Natural killer cell treated with Interleukin-12 subunit alpha and Interleukin-12 subunit beta and Interleukin-15 and Interleukin-18, amount 100 ng/mL, for 72 hours (primary cell): ENCODE measurements around the gene PDPK1. TPM values are rescaled to one million over a fixed set of nuclear protein-coding genes. Genes with fewer than 3 reads are reported as not detected.
A peak's percentile ranks its signal among the peaks of the same experiment; 100 is the strongest.

ENCODE experiments used
- ATAC-seq, 2 donors: fragments of 150-1000 bp; cut with Tn5 transposase in 1 of 2; sonication (Bioruptor Pico), chemical (Tn5 transposase) in 1 of 2; 2 replicates each; pipeline ENCODE4 v1.10.0; 2021
- DNase-seq: peaks from one replicate; pipeline ENCODE4 v3.0.0; 2022; ENCODE audit warnings: low spot score
- H3K27ac Mint-ChIP-seq, 2 donors: 1 replicate in 1 of 2; 2 replicates in 1 of 2; pipeline ENCODE4 v1.8.0; 2022; ENCODE audit warnings: mixed read lengths in 2 of 2, mild to moderate bottlenecking in 1 of 2, moderate library complexity in 1 of 2
- H3K27me3 Mint-ChIP-seq, 2 donors: 1 replicate in 1 of 2; 2 replicates in 1 of 2; pipeline ENCODE4 v1.8.0; 2022; ENCODE audit warnings: mixed read lengths in 2 of 2
- H3K36me3 Mint-ChIP-seq: one replicate; pipeline ENCODE4 v1.8.0; 2022; ENCODE audit warnings: mixed read lengths
- H3K4me1 Mint-ChIP-seq, 2 donors: 1 replicate in 1 of 2; 2 replicates in 1 of 2; pipeline ENCODE4 v1.8.0; 2022; ENCODE audit warnings: low read depth in 2 of 2, mixed read lengths in 2 of 2, mild to moderate bottlenecking in 1 of 2
- H3K4me3 Mint-ChIP-seq: one replicate; pipeline ENCODE4 v1.8.0; 2022; ENCODE audit warnings: mixed read lengths
- H3K9me3 Mint-ChIP-seq: 2 replicates; pipeline ENCODE4 v1.8.0; 2022; ENCODE audit warnings: mixed read lengths
- total RNA-seq, 2 donors: library from RNA; stranded (reverse); gene quantifications; one replicate each; pipeline ENCODE4 v1.2.3, GENCODE V29; 2022

PDPK1 gene
- total RNA-seq, 2 donors from 2014 or later: 71.3 to 76.8 TPM

DNA sequence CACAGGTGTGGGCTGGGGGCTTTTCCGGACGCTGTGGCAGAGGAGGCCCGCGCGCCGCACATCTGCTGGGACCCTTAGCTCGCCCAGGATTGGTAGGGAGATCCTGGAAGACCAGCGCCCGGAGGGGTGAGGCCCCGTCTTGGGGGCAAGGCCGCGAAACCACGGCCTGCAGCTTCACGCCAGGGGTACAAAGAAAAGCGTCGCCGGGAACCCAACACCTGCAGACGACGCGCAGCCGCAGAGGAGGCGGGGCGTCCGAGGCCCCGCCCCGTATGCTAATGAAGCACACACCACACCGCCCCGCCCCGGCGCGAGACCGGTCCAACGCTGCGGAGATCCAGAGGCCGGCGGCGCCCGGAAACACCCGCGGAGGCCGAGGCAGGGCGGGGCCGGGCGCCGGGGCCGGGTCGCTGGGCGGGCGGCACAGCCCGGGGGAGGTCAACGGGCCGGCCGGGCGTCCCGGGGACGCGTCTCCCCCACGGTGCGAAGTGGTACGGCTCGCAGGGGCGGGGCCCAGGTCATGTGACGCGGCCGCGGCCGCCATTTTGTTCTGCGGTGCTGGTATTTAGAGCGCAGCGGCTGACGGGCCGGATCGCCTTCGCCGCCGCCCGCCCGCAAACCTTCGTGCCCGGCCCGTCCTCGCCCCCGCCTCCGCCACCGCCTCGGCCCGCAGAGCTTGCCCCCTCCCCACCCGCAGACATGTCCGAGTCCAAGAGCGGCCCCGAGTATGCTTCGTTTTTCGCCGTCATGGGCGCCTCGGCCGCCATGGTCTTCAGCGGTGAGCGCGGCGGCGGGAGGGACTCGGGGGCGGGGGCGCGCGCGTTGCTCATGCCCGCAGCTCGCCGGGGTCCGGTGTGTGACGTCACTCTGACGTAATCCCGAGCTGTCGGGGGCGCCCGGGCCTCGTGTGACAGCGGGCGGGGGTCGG is 24.2 kb upstream of the PDPK1 start, which contains the start of gene ATP6V0C:
Gene ATP6V0C, plus strand, starts transcription at position 548 of the 928 bp plus-strand sequence. Its CDS starts 152 bp downstream, at position 700.
- H3K4me1 Mint-ChIP-seq: peaks cover 48 to 51% of the 10 kb centered on the region in 2 donors

DNA sequence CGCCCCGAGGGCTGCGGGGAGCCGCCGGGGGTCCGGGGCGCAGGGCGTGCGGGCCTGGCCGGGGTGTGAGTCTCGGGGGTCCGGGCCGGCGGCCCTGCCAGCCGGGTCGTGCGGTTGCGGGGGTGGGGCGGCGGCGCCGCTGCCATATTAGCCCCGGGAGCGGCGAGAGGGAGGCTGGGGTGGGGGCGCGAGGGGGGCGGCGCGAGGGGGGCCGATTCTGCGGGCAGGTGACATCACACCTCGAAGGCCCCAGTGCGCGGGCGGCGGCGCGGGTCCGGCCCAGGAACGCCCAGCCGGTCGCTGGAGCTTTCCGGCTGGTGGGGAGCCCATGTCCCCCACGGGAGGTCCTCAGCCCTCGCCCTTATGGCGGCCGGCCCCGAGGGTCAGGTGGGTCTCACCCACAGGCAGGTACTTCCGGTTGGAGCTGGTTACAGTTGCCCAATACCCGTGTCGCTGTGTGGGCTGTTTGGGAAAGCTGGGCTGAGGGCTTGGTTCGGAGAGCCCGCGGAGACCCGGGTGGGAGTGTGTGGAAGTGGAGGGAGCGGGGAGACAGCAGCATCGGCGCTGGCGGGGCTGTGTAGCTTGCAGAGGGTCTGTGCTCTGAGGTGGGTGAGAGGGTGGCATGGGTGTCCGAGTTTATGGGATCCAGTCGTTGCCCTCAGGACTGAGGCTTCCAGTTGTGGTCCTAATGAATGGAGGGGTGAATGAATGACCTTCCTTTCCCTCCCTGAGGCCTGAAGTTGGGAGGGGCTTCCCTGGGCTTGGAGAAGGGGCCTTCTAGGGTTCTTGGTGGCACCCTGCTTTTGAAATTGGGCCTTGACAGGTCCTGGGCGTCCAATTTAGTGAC is 23.3 kb upstream of the PDPK1 start:
- H3K27ac Mint-ChIP-seq: peak overlapping the region; percentile 69 to 85
- ATAC-seq (peak in 1 of 2 donors; percentile 13), DNase-seq (no peak)
- H3K9me3 Mint-ChIP-seq: no peaks in the 10 kb centered on the region
- H3K4me3 Mint-ChIP-seq: peak overlapping the region; percentile 85
- H3K4me1 Mint-ChIP-seq: peaks cover 54 to 56% of the 10 kb centered on the region in 2 donors
- no peaks in the 10 kb centered on the region for H3K36me3 Mint-ChIP-seq
- H3K27me3 Mint-ChIP-seq: no peaks in the 10 kb centered on the region

More for the DNA sequence above, 24.2 kb upstream of the PDPK1 start, which contains the start of gene ATP6V0C:
- peak; percentile 94 for DNase-seq
- ATAC-seq: peak; percentile 93 to 95
- peak within 1 kb of the TSS; percentile 85 for H3K4me3 Mint-ChIP-seq
- H3K27ac Mint-ChIP-seq: peak within 1 kb of the TSS; percentile 69 to 85
- no peaks in the 10 kb centered on the region for H3K36me3 Mint-ChIP-seq
- no peaks in the 10 kb centered on the region for H3K9me3 Mint-ChIP-seq
- no peaks in the 10 kb centered on the region for H3K27me3 Mint-ChIP-seq

DNA sequence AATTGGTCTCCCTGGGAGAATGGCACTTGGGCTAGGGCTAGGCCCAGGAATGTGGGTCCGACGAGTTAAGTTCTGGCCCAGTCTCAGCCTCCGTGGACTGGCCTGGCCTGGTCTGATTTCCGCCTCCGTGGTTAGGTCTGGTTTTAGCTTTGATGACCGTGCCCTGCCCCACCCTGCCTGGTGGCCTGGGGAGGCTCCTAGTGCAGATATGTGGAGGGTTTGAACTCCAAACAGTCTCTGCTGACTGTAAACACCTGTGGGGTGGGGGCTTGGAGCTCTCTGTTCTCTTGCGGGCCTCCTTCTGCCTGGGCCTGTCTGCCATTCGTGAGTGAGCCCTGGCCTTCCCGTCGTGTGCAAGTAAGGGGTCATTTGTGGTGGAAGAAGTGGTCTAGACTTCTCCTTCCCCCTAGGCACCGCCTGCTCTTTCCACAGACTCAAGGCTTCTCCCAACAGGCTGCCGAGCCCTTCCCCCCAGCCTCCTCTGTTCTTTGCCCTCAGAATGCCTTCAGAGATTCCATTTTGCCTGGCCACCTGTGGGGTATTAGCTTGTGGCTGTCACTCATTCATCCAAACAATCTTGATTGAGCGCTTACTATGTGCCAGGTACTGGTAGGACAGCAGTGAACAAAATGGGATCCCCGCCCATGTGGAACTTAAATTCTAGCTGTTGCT is 22.5 kb upstream of the PDPK1 start:
- H3K4me1 Mint-ChIP-seq: peaks cover 51 to 53% of the 10 kb centered on the region in 2 donors
- peak overlapping the region; percentile 69 to 85 for H3K27ac Mint-ChIP-seq
- peak overlapping the region; percentile 85 for H3K4me3 Mint-ChIP-seq
- no peak for DNase-seq
- H3K9me3 Mint-ChIP-seq: no peaks in the 10 kb centered on the region
- no peak for ATAC-seq
- no peaks in the 10 kb centered on the region for H3K27me3 Mint-ChIP-seq
- H3K36me3 Mint-ChIP-seq: no peaks in the 10 kb centered on the region

DNA sequence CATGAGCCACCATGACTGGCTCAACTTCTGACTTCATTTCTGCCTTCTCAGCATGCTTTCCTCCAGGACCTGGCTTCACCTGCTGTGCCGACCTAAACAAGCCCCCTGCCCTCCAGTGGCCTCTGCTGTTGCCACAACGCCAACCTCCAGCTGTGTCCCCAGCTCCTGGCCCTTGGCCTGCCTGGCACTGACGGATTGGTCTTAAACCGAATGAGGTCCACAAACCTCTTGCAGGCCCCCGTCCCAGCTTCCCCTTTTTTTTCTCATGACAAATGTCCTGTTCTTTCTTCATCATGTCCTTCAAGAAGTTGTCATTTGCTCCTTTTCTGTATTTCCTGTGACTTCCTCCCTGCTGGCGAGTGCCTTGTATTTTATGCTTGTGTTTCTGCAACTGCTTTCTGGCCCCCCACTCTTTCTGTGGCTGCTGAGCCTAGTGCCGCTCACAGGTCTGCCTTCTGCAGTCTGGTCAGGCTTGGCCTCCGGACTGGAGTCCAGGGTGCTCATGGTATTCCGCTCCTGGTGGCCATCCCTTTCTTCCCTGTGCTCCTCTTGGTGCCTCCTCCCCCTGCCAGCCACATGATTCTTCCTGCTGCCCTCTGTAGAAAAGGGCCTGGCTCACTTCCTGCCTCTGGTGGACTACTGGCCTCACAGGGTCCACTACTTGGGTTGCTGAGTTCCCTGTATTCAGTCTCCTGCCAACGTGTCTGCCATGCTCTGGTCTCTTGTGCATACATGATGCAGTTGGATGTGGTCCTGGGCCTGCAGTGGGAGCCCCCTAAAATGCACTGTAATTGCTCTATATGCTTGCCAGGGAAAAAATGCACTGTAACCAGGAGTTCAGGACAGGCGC is 21.2 kb upstream of the PDPK1 start:
- Mint-ChIP-seq H3K27me3 (no peaks in the 10 kb centered on the region), H3K36me3 (no peaks in the 10 kb centered on the region)

DNA sequence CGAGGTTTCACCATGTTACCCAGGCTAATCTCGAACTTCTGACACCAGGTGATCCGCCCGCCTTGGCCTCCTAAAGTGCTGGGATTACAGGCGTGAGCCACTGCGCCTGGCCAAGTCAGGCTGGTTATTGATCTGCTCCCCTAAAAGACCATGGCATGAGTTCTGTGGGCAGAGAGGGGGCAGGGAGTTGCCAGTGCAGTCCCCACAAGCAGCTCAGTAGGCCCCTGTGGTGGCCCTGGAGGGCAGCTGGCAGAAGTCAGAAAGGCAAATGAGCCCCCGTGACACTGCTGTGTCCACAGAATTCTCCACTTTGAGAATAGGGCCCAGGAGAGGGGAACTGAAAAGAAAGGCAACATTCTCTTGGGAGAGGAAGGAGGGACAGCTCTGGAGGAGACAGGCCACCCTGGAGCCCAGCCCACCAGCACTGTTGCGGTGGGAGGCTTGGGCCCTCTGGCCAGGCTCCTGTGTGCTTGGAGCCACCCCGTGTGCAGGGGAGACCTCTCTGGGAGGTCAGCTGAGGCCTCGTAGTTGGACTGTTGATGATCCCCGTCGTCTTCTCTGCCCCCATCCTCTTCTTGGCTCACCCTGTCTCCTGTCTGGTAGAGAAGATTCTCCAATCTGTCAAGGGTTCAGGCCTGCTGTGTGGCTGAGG is 19.7 kb upstream of the PDPK1 start:
- DNase-seq (no peak), ATAC-seq (no peak)
- Mint-ChIP-seq H3K9me3 (no peaks in the 10 kb centered on the region), H3K4me3 (no peak overlapping the region), H3K4me1 (peaks cover 47% of the 10 kb centered on the region in 2 donors), H3K27ac (peak overlapping the region in 1 of 2 donors; percentile 85), H3K27me3 (no peaks in the 10 kb centered on the region), H3K36me3 (no peaks in the 10 kb centered on the region)

More for the DNA sequence above, 21.2 kb upstream of the PDPK1 start:
- H3K4me1 Mint-ChIP-seq: peaks cover 57 to 60% of the 10 kb centered on the region in 2 donors
- DNase-seq (no peak), ATAC-seq (no peak)
- H3K27ac Mint-ChIP-seq: peak overlapping the region; percentile 69 to 85
- H3K4me3 Mint-ChIP-seq: peak overlapping the region; percentile 85
- H3K9me3 Mint-ChIP-seq: no peaks in the 10 kb centered on the region

DNA sequence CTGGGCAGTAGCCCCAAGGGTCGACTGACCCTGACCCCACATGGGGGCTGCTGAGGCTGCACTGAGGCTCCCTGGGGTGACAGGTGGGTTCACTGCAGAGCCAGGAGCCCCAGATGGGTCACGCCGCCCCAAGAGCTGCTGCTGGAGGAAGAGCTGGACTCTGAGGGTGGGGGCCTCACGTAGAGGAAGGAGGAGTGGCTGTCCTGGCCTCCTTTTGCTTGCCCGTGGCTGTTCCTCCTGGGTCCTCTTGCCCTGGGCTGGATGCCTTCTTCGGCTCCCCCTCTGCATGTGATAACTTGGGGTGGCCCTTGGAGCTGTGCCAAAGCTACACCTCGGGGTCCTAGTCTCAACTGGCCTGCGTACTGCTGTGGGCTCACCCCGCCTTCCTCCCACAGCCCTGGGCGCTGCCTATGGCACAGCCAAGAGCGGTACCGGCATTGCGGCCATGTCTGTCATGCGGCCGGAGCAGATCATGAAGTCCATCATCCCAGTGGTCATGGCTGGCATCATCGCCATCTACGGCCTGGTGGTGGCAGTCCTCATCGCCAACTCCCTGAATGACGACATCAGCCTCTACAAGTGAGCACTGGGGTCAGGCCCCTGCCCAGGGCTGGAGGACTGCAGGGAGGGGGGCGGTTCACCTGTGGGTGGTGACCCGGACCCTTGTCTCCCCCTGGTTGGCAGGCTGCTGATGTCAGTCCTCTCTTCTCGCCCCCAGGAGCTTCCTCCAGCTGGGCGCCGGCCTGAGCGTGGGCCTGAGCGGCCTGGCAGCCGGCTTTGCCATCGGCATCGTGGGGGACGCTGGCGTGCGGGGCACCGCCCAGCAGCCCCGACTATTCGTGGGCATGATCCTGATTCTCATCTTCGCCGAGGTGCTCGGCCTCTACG is 18.8 kb upstream of the PDPK1 start:
- H3K4me3 Mint-ChIP-seq: peak overlapping the region; percentile 79
- no peaks in the 10 kb centered on the region for H3K9me3 Mint-ChIP-seq
- H3K4me1 Mint-ChIP-seq: peaks cover 44 to 49% of the 10 kb centered on the region in 2 donors
- peak overlapping the region; percentile 43 to 59 for H3K27ac Mint-ChIP-seq
- DNase-seq: no peak
- H3K27me3 Mint-ChIP-seq: no peaks in the 10 kb centered on the region
- no peak for ATAC-seq
- H3K36me3 Mint-ChIP-seq: no peaks in the 10 kb centered on the region

DNA sequence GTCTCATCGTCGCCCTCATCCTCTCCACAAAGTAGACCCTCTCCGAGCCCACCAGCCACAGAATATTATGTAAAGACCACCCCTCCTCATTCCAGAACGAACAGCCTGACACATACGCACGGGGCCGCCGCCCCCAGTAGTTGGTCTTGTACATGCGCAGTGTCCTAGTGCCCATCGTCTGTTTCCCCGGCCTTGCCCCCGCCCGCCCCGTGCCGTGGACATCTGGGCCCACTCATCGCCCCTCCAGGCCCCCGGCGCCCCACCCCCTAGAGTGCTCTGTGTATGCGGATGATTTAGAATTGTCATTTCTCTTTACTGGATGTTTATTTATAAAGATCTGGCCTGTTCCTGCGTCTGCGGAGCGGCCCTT is 18.1 kb upstream of the PDPK1 start:
- ATAC-seq (peak in 1 of 2 donors; percentile 1), DNase-seq (no peak)
- Mint-ChIP-seq H3K4me1 (peaks cover 44 to 52% of the 10 kb centered on the region in 2 donors), H3K9me3 (no peaks in the 10 kb centered on the region), H3K4me3 (peak overlapping the region; percentile 79), H3K27me3 (no peaks in the 10 kb centered on the region), H3K36me3 (no peaks in the 10 kb centered on the region), H3K27ac (peak overlapping the region; percentile 43 to 81)

DNA sequence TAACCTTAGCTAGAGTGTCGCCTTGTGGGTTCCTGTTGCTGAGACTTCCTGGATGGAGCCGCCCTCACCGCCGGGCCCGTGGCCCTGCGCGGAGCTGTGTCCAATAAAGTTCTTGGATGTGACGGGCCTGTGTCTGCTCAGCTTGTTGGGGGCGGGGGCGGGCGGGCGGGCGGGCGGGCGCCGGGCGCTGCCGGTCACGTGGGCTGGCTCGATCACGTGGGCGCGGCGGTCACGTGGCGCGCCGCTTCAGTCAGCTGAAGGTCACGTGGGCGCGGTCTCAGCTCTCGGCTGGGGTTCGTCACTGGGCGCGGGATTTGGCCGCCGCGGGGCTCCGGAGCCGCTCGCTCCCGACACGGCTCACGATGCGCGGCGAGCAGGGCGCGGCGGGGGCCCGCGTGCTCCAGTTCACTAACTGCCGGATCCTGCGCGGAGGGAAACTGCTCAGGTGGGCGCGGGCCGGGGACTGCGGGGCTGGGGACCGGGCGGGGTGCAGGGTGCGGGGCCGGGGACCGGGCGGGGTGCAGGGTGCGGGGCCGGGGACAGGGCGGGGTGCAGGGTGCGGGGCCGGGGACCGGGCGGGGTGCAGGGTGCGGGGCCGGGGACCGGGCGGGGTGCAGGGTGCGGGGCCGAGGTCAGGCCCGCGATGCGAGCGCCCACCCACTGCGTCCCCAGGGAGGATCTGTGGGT is 17.6 kb upstream of the PDPK1 start, which contains the start of gene AMDHD2:
Gene AMDHD2, plus strand, starts transcription at position 275 of the 687 bp plus-strand sequence. Its CDS starts 88 bp downstream, at position 363.
- Mint-ChIP-seq H3K27ac (peak within 1 kb of the TSS; percentile 73 to 81), H3K27me3 (no peaks in the 10 kb centered on the region), H3K4me3 (peak within 1 kb of the TSS; percentile 79), H3K4me1 (peaks cover 42 to 52% of the 10 kb centered on the region in 2 donors), H3K36me3 (no peaks in the 10 kb centered on the region), H3K9me3 (no peaks in the 10 kb centered on the region)
- peak; percentile 86 for ATAC-seq
- DNase-seq: peak; percentile 90

DNA sequence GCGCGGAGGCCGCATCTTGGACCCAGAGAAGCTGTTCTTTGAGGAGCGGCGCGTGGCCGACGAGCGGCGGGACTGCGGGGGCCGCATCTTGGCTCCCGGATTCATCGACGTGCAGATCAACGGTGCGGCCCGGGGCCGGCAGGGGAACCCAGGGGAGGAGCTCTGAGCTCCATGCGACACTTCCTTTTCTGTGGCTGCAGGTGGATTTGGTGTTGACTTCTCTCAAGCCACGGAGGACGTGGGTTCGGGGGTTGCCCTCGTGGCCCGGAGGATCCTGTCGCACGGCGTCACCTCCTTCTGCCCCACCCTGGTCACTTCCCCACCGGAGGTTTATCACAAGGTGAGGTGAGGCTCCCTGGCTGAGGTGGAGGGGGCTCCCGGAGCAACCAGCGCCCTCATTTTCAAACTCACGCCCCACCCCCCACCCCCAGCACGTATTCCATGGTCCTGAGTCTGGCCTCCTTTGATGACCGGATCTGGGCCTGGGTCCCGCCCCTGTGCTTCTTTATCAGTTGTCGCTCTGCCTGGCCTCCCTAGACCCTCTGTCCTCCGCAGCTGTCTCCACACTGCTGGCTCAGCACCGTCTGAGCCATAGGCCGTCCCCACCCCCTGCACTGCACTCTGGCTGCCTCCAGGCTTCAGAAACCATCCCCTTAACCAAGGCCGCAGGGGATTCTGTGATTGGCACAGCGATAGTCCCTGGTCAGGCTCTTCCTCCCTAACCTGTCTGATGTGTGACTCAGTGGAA is 16.9 kb upstream of the PDPK1 start:
- no peaks in the 10 kb centered on the region for H3K27me3 Mint-ChIP-seq
- peak; percentile 49 for DNase-seq
- H3K9me3 Mint-ChIP-seq: no peaks in the 10 kb centered on the region
- H3K27ac Mint-ChIP-seq: peak overlapping the region; percentile 73 to 78
- no peaks in the 10 kb centered on the region for H3K36me3 Mint-ChIP-seq
- H3K4me3 Mint-ChIP-seq: peak overlapping the region; percentile 77
- peak; percentile 37 to 60 for ATAC-seq
- peaks cover 35 to 45% of the 10 kb centered on the region in 2 donors for H3K4me1 Mint-ChIP-seq

DNA sequence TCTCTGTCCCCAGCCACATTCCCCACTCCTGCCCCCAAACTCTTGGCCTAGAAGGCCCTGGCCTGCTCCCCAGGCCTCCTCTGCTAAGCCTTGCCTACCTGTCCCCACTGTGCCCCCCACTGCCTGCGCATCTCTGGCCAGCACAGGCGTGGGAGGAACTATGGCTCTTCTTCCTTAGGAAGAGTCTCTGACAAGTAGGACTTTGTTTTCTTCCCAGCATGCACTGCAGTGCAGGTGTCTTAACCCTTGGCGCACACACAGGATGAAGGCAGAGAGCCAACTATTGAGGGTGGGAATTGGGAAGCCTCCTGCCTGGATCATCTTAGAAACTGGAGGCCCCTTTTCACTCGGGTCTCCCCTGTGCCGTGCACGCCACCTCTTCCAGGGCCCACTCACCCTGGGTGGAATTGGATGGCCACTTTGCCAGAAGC is 14.0 kb upstream of the PDPK1 start:
- no peaks in the 10 kb centered on the region for H3K27me3 Mint-ChIP-seq
- H3K4me1 Mint-ChIP-seq: peaks cover 19 to 28% of the 10 kb centered on the region in 2 donors
- no peak overlapping the region for H3K4me3 Mint-ChIP-seq
- no peak for ATAC-seq
- H3K9me3 Mint-ChIP-seq: no peaks in the 10 kb centered on the region
- peak; percentile 37 for DNase-seq
- no peaks in the 10 kb centered on the region for H3K36me3 Mint-ChIP-seq
- H3K27ac Mint-ChIP-seq: peak overlapping the region in 1 of 2 donors; percentile 26
